ENCODE data around the gene TRAPPC14. TPM values are rescaled to one million over a fixed set of nuclear protein-coding genes. Genes with fewer than 3 reads are reported as not detected.
A peak's percentile ranks its signal among the peaks of the same experiment; 100 is the strongest.
"Not testable (repeated sequence)": the region's sequence is repeated elsewhere in the genome, so short reads cannot be mapped to it uniquely, and the experiment has no call there.

The TRAPPC14 gene
- total RNA-seq, 1 experiment from 2014 or later = 23.4 TPM

DNA sequence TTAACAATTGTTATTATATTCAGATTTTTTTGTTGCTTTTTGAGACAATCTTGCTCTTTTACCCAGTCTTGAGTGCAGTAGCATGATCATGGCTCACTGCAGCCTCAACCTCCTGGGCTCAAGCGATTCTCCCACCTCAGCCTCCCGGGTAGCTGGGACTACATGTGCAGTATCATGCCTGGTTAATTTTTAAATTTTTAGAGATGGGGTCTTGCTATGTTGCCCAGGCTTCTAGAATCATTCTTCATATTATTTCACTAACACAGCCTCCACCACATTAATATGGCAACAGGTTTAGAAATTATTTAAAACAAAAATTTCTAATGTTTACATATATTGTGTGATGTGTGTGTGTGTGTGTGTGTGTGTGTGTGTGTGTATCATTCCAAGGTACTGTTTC lies 11.2 kb downstream of the TRAPPC14 start:
- Histone ChIP-seq H3F3A (ENCODE audit: insufficient read depth, low read depth) (peaks cover 43% of the 10 kb centered on the region), H3K9me2 (ENCODE audit: insufficient read depth) (no peaks in the 10 kb centered on the region), H2AFZ (no peak overlapping the region), H3K9me3 (ENCODE audit: insufficient read depth, low read depth) (no peaks in the 10 kb centered on the region), H3K36me3 (ENCODE audit: low read depth) (no peaks in the 10 kb centered on the region; the same call in 1 of the 2 replicates), H3K4me1 (replicated peaks; ENCODE audit: insufficient read depth) (peaks cover 39% of the 10 kb centered on the region), H3K27me3 (ENCODE audit: insufficient read depth, low read depth) (no peaks in the 10 kb centered on the region), H3K4me3 (no peak overlapping the region), H3K27ac (no peak overlapping the region), H3K79me2 (ENCODE audit: low read depth) (peaks cover 24% of the 10 kb centered on the region), H3K4me2 (no peak overlapping the region), H4K20me1 (ENCODE audit: insufficient read depth) (no peaks in the 10 kb centered on the region)
- BruUV-seq (replicated peaks) = no TSS peak
- no peak for DNase-seq
- intact Hi-C loops (cut with micrococcal nuclease; ENCODE audit: unreplicated experiment) = no loop called here
- no peak for TF ChIP-seq EZH2 (IDR thresholded peaks at IDR 0.05; ENCODE audit: low read depth)
- TF ChIP-seq, protein P1, sequence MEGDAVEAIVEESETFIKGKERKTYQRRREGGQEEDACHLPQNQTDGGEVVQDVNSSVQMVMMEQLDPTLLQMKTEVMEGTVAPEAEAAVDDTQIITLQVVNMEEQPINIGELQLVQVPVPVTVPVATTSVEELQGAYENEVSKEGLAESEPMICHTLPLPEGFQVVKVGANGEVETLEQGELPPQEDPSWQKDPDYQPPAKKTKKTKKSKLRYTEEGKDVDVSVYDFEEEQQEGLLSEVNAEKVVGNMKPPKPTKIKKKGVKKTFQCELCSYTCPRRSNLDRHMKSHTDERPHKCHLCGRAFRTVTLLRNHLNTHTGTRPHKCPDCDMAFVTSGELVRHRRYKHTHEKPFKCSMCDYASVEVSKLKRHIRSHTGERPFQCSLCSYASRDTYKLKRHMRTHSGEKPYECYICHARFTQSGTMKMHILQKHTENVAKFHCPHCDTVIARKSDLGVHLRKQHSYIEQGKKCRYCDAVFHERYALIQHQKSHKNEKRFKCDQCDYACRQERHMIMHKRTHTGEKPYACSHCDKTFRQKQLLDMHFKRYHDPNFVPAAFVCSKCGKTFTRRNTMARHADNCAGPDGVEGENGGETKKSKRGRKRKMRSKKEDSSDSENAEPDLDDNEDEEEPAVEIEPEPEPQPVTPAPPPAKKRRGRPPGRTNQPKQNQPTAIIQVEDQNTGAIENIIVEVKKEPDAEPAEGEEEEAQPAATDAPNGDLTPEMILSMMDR (conservative IDR thresholded peaks at IDR 0.05) = no peak
- CTCF ChIA-PET = interaction anchor here (0.7 kb wide), 1 partner anchor 337 kb away, joined by 4 read pairs; the partner anchor contains the start of gene NYAP1
- POLR2A ChIA-PET (ENCODE audit: unreplicated experiment) = interaction anchor here (0.5 to 0.6 kb wide), 2 partner anchors 10 to 680 kb away, joined by 4 to 5 read pairs; partner anchors contain the start of gene EPHB4

DNA sequence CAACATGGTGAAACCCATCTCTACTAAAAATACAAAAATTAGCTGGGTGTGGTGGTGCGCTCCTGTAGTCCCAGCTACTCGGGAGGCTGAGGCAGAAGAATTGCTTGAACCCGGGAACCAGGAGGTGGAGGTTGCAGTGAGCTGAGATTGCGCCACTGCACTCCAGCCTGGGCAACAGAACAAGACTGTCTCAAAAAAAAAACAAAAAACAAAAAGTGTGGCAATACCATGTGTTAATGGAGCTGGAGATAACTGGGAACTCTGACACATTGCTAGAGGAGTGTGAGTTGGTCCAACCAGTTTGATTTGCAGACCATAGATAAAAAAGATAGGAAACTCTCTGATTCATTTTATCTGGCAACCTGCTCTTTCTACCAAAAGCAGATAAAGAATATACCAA lies 12.2 kb downstream of the TRAPPC14 start:
- H3K4me3 ChIP-seq; H3K27me3 ChIP-seq (ENCODE audit: insufficient read depth, low read depth); H4K20me1 ChIP-seq (ENCODE audit: insufficient read depth); intact Hi-C loops (cut with micrococcal nuclease; ENCODE audit: unreplicated experiment); H3K27ac ChIP-seq; H3K36me3 ChIP-seq (ENCODE audit: low read depth); H3K9me3 ChIP-seq (ENCODE audit: insufficient read depth, low read depth); H2AFZ ChIP-seq; BruUV-seq (replicated peaks); H3K9me2 ChIP-seq (ENCODE audit: insufficient read depth): not testable (repeated sequence)
- ChIA-PET CTCF (interaction anchor here (0.6 kb wide), 1 partner anchor 64 kb away, joined by 4 read pairs; no protein-coding TSS in a partner anchor), POLR2A (ENCODE audit: unreplicated experiment) (interaction anchor here (0.5 kb wide), 1 partner anchor 44 kb away, joined by 4 read pairs; no protein-coding TSS in a partner anchor)
- Histone ChIP-seq H3K79me2 (ENCODE audit: low read depth) (peaks cover 24% of the 10 kb centered on the region), H3K4me1 (replicated peaks; ENCODE audit: insufficient read depth) (peaks cover 48% of the 10 kb centered on the region), H3K4me2 (peak overlapping the region; percentile 45), H3F3A (ENCODE audit: insufficient read depth, low read depth) (peaks cover 43% of the 10 kb centered on the region)
- peak in 1 of 2 experiments; percentile 84 for DNase-seq

DNA sequence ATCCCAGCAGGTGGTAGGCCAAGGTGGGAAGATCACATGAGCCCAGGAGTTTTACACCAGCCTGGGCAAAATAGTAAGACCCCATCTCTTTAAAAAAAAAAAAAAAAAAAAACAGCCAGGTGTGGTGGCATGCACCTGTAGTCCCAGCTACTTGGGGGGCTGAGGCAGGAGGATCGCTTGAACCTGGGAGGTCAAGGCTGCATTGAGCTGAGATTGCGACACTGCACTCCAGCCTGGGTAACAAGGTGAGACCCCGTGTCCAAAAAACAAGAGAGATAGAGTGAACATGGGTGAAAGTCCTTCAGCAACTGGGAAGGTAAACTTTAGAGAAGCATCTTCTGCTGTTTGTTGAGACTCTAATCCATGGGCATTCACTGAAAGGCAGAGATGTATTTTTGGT lies 16.1 kb downstream of the TRAPPC14 start:
- H3K9me2 ChIP-seq (ENCODE audit: insufficient read depth) = no peaks in the 10 kb centered on the region
- no TSS peak for BruUV-seq (replicated peaks)
- peaks cover 74% of the 10 kb centered on the region for H3F3A ChIP-seq (ENCODE audit: insufficient read depth, low read depth)
- intact Hi-C loops (cut with micrococcal nuclease; ENCODE audit: unreplicated experiment) = no loop called here
- peaks cover 53% of the 10 kb centered on the region for H3K4me1 ChIP-seq (replicated peaks; ENCODE audit: insufficient read depth)
- H3K9me3 ChIP-seq (ENCODE audit: insufficient read depth, low read depth) = no peaks in the 10 kb centered on the region
- ChIA-PET POLR2A (ENCODE audit: unreplicated experiment) (no interaction called here), CTCF (no interaction called here)
- no peaks in the 10 kb centered on the region for H4K20me1 ChIP-seq (ENCODE audit: insufficient read depth)
- no peaks in the 10 kb centered on the region for H3K36me3 ChIP-seq (ENCODE audit: low read depth)
- no peaks in the 10 kb centered on the region for H3K79me2 ChIP-seq (ENCODE audit: low read depth)
- H3K27me3 ChIP-seq (ENCODE audit: insufficient read depth, low read depth) = no peaks in the 10 kb centered on the region
- H3K4me3 ChIP-seq = no peak overlapping the region
- H3K27ac ChIP-seq = no peak overlapping the region
- no peak overlapping the region for H2AFZ ChIP-seq
- no peak for DNase-seq
- H3K4me2 ChIP-seq = no peak overlapping the region
- no peak for TF ChIP-seq EZH2 (IDR thresholded peaks at IDR 0.05; ENCODE audit: low read depth)
- TF ChIP-seq, protein P1 (conservative IDR thresholded peaks at IDR 0.05) = no peak

DNA sequence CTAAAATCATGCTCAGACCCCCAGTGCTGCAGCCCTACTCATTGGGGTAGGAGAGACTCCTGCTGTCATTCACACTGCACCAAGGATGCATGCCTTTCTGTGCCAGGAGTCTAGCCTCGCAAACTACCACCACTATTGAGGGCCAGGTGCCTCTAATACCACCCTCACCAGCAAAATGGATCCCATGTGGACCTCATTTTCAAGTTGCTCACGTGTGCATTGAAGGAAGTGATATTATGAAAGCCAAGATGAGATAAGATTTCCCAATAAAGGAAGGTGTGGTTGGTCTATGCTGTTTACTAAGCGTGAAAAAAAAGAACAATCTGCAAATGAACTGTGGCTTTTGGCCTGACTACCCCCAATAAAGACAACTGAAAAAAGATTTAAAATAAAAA lies 17.0 kb downstream of the TRAPPC14 start:
- Histone ChIP-seq H3K27ac (peak overlapping the region; percentile 83), H3K9me3 (ENCODE audit: insufficient read depth, low read depth) (no peaks in the 10 kb centered on the region), H3K4me2 (peak overlapping the region; percentile 53), H3K27me3 (ENCODE audit: insufficient read depth, low read depth) (no peaks in the 10 kb centered on the region), H3K4me3 (no peak overlapping the region), H4K20me1 (ENCODE audit: insufficient read depth) (no peaks in the 10 kb centered on the region), H3F3A (ENCODE audit: insufficient read depth, low read depth) (peaks cover 72% of the 10 kb centered on the region), H3K36me3 (ENCODE audit: low read depth) (no peaks in the 10 kb centered on the region), H3K9me2 (ENCODE audit: insufficient read depth) (no peaks in the 10 kb centered on the region), H3K4me1 (replicated peaks; ENCODE audit: insufficient read depth) (peaks cover 49% of the 10 kb centered on the region), H3K79me2 (ENCODE audit: low read depth) (no peaks in the 10 kb centered on the region), H2AFZ (no peak overlapping the region)
- POLR2A ChIA-PET (ENCODE audit: unreplicated experiment) = interaction anchor here (0.6 kb wide), 1 partner anchor 248 kb away, joined by 13 read pairs; no protein-coding TSS in a partner anchor
- peak in 1 of 2 experiments; percentile 78 for DNase-seq
- intact Hi-C loops (cut with micrococcal nuclease; ENCODE audit: unreplicated experiment) = no loop called here
- CTCF ChIA-PET = no interaction called here
- TF ChIP-seq, protein P1 (conservative IDR thresholded peaks at IDR 0.05) = no peak
- TF ChIP-seq EZH2 (IDR thresholded peaks at IDR 0.05; ENCODE audit: low read depth) = no peak
- BruUV-seq (replicated peaks) = no TSS peak
